B cell (primary cell): Measurements from ENCODE around the gene KLRD1. TPM values are rescaled to one million over a fixed set of nuclear protein-coding genes. Genes with fewer than 3 reads are reported as not detected.

Source experiments
- ATAC-seq: fragments of 200-7000 bp; cut with Tn5 transposase; one replicate; pipeline ENCODE4 v1.10.0; 2021; ENCODE audit warnings: low read depth, mild to moderate bottlenecking, moderate number of reproducible peaks, moderate library complexity
- CTCF ChIA-PET: fragments of 350-600 bp; sonication (Branson Sonifier 250); formaldehyde crosslinking; loops from one replicate; lab custom pipeline; 2021; ENCODE audit warnings: antibody characterized with exemption, inconsistent platforms; lab: Charles Lee
- POLR2A ChIA-PET: fragments of 350-600 bp; sonication (Branson Sonifier 250); formaldehyde crosslinking; loops from one replicate; lab custom pipeline; 2021; ENCODE audit warnings: antibody characterized with exemption; lab: Charles Lee
- DNase-seq: peaks from one replicate; pipeline ENCODE4 v3.0.0; 2013
- H2AFZ ChIP-seq: 2 replicates; pipeline ENCODE4 v1.6.1; 2012; ENCODE audit warnings: mild to moderate bottlenecking, low read depth, low read length; ENCODE audit not compliant: insufficient read depth, poor library complexity, severe bottlenecking
- H3K27ac ChIP-seq, 2 donors: 1 replicate in 1 of 2; 2 replicates in 1 of 2; pipeline ENCODE4 v1.5.1; 2012 to 2013; ENCODE audit warnings: low read length in 2 of 2, mild to moderate bottlenecking in 2 of 2, moderate library complexity in 1 of 2
- H3K27me3 ChIP-seq, 4 experiments: fragments of 200-600 bp in 1 of 4; sonication (generic) in 1 of 4; replicated peaks in 1 of 4; 1 replicate in 2 of 4; 2 replicates in 2 of 4; pipeline versions ENCODE4 v1.6.1 to v1.7.0; 2013 to 2016; ENCODE audit warnings: low read length in 3 of 4, mild to moderate bottlenecking in 2 of 4, mixed read lengths in 1 of 4, moderate library complexity in 1 of 4; ENCODE audit not compliant: insufficient read depth in 4 of 4, control insufficient read depth in 3 of 4; ENCODE audit errors: control extremely low read depth in 1 of 4
- H3K36me3 ChIP-seq, 2 experiments: replicated peaks in 1 of 2; 1 replicate in 1 of 2; 2 replicates in 1 of 2; pipeline versions ENCODE4 v1.6.1 to v1.7.1; 2013; ENCODE audit warnings: low read length in 1 of 2; ENCODE audit not compliant: insufficient read depth in 2 of 2, control insufficient read depth in 1 of 2; ENCODE audit errors: control extremely low read depth in 1 of 2, extremely low read depth in 1 of 2
- H3K4me1 ChIP-seq, 2 donors: fragments of 200-600 bp in 1 of 2; sonication (generic) in 1 of 2; 1 replicate in 1 of 2; 2 replicates in 1 of 2; pipeline versions ENCODE4 v1.5.1 to v1.6.1; 2013 to 2017; ENCODE audit warnings: low read length in 2 of 2; ENCODE audit not compliant: control insufficient read depth in 2 of 2, insufficient read depth in 2 of 2
- H3K4me2 ChIP-seq: replicated peaks from 2 replicates; pipeline ENCODE3; 2012; ENCODE audit warnings: mild to moderate bottlenecking, low read depth, low read length; ENCODE audit not compliant: poor library complexity, severe bottlenecking
- H3K4me3 ChIP-seq, 5 experiments: fragments of 200-600 bp in 1 of 5; sonication (generic) in 1 of 5; 1 replicate in 3 of 5; 2 replicates in 2 of 5; pipeline versions ENCODE4 v1.5.1 to v1.7.0; 2011 to 2016; ENCODE audit warnings: low read length in 4 of 5, mild to moderate bottlenecking in 4 of 5, low read depth in 2 of 5, control low read depth in 1 of 5, moderate library complexity in 1 of 5; ENCODE audit not compliant: insufficient read depth in 1 of 5; ENCODE audit errors: control extremely low read depth in 1 of 5, extremely low read depth in 1 of 5
- H3K79me2 ChIP-seq: fragments of 200-600 bp; sonication (generic); one replicate; pipeline ENCODE4 v1.6.0; 2016; ENCODE audit warnings: low read length; ENCODE audit not compliant: control insufficient read depth, insufficient read depth
- H3K9ac ChIP-seq: fragments of 200-600 bp; sonication (generic); 2 replicates; pipeline ENCODE4 v1.6.1; 2017; ENCODE audit warnings: mild to moderate bottlenecking, low read length, moderate library complexity
- H3K9me3 ChIP-seq, 3 donors: one replicate each; pipeline versions ENCODE4 v1.6.1 to v1.7.1; 2013; ENCODE audit warnings: low read length in 2 of 3; ENCODE audit not compliant: control insufficient read depth in 2 of 3, insufficient read depth in 1 of 3; ENCODE audit errors: control extremely low read depth in 1 of 3
- H4K20me1 ChIP-seq: 2 replicates; pipeline ENCODE4 v1.6.0; 2012; ENCODE audit warnings: mild to moderate bottlenecking, low read length; ENCODE audit not compliant: insufficient read depth, control insufficient read depth, poor library complexity, severe bottlenecking
- H3K27ac Mint-ChIP-seq: one replicate; pipeline ENCODE4 v1.8.0; 2021; ENCODE audit warnings: mixed read lengths
- H3K27me3 Mint-ChIP-seq: one replicate; pipeline ENCODE4 v1.8.0; 2021; ENCODE audit warnings: mixed read lengths
- H3K4me1 Mint-ChIP-seq: one replicate; pipeline ENCODE4 v1.8.0; 2021; ENCODE audit warnings: mixed read lengths
- H3K4me3 Mint-ChIP-seq: one replicate; pipeline ENCODE4 v1.8.0; 2021; ENCODE audit warnings: mixed read lengths
- H3K9me3 Mint-ChIP-seq: one replicate; pipeline ENCODE4 v1.8.0; 2022; ENCODE audit warnings: mixed read lengths; ENCODE audit not compliant: insufficient read depth
- EZH2 ChIP-seq: IDR thresholded peaks from 2 replicates; pipeline ENCODE4 v1.6.1; 2012; ENCODE audit warnings: borderline replicate concordance, low read depth, mild to moderate bottlenecking, moderate library complexity, low read length; ENCODE audit not compliant: insufficient read depth, poor library complexity, severe bottlenecking
- WGBS: methylation state at CpG from one replicate; pipeline ENCODE4 v1.1.5; 2013; ENCODE audit warnings: missing lambda C conversion rate; ENCODE audit not compliant: insufficient coverage; 5-methylcytosine and 5-hydroxymethylcytosine counted together
- intact Hi-C: fragments of 100-400 bp; cut with micrococcal nuclease; formaldehyde crosslinking; loops from one replicate; pipeline ENCODE4 v1.10.0; 2022
- polyA plus RNA-seq: library from polyadenylated mRNA; depleted of rRNA; stranded (reverse); fragments of >200 nt; gene quantifications from 2 replicates; pipeline ENCODE4 v1.2.3, GENCODE V29; 2012
- total RNA-seq, 2 donors: library from RNA; stranded (reverse); fragments of 120-200 nt in 1 of 2; gene quantifications; 1 replicate in 1 of 2; 2 replicates in 1 of 2; pipeline versions ENCODE4 v1.2.3 to v1.2.4, GENCODE V29; 2013 to 2022
- TF ChIP-seq, protein P1 (sequence below): fragments of 200-600 bp; IDR thresholded peaks from one replicate; pipeline ENCODE4 v1.8.0; 2022; ENCODE audit warnings: antibody characterized with exemption, mild to moderate bottlenecking

KLRD1 gene
- total and polyA plus RNA-seq, 2 donors (not counting 1 experiment from before 2014, with no cell fraction given): 0.22 to 0.32 TPM

DNA sequence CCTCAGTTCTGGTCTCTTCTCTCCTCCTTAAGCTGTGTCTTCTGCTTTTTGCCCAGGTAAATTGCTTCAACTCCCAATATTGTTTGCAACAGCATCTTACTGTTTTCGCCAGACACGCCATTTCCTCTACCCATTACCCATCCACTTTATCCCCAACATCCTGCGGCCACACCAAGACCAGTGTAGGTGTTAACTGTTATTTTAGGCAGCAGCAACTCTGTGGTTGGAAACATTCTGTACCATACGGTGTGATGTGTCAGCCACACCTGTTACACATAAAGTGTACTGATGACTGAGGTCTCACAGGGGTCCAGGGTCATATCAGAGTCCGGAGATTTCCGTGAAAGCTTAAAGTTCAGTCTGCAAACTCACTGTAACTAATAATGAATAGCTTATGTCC lies 21.8 kb upstream of the KLRD1 start:
- DNase-seq: no peak
- H4K20me1 ChIP-seq: no peaks in the 10 kb centered on the region
- H3K27me3 ChIP-seq: peaks cover 0 to 2% (median 0%) of the 10 kb centered on the region in 4 experiments
- H2AFZ ChIP-seq: no peak overlapping the region
- H3K4me3 ChIP-seq: no peak overlapping the region
- H3K9me3 Mint-ChIP-seq: no peaks in the 10 kb centered on the region
- intact Hi-C loops: no loop called here
- no peak overlapping the region for H3K27ac ChIP-seq
- H3K27ac Mint-ChIP-seq: no peak overlapping the region
- H3K4me1 ChIP-seq: no peaks in the 10 kb centered on the region
- TF ChIP-seq, protein P1, sequence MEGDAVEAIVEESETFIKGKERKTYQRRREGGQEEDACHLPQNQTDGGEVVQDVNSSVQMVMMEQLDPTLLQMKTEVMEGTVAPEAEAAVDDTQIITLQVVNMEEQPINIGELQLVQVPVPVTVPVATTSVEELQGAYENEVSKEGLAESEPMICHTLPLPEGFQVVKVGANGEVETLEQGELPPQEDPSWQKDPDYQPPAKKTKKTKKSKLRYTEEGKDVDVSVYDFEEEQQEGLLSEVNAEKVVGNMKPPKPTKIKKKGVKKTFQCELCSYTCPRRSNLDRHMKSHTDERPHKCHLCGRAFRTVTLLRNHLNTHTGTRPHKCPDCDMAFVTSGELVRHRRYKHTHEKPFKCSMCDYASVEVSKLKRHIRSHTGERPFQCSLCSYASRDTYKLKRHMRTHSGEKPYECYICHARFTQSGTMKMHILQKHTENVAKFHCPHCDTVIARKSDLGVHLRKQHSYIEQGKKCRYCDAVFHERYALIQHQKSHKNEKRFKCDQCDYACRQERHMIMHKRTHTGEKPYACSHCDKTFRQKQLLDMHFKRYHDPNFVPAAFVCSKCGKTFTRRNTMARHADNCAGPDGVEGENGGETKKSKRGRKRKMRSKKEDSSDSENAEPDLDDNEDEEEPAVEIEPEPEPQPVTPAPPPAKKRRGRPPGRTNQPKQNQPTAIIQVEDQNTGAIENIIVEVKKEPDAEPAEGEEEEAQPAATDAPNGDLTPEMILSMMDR: no peak
- no peak for TF ChIP-seq EZH2
- H3K4me3 Mint-ChIP-seq: no peak overlapping the region
- no peak overlapping the region for H3K4me2 ChIP-seq
- no CpG with 5 or more reads among the region's 6 CpGs for WGBS
- peaks cover 12% of the 10 kb centered on the region for H3K27me3 Mint-ChIP-seq
- no peak for ATAC-seq
- CTCF ChIA-PET: no interaction called here
- H3K9me3 ChIP-seq: no peaks in the 10 kb centered on the region
- H3K9ac ChIP-seq: no peak overlapping the region
- POLR2A ChIA-PET: no interaction called here
- no peaks in the 10 kb centered on the region for H3K4me1 Mint-ChIP-seq
- H3K36me3 ChIP-seq: no peaks in the 10 kb centered on the region
- H3K79me2 ChIP-seq: no peaks in the 10 kb centered on the region

DNA sequence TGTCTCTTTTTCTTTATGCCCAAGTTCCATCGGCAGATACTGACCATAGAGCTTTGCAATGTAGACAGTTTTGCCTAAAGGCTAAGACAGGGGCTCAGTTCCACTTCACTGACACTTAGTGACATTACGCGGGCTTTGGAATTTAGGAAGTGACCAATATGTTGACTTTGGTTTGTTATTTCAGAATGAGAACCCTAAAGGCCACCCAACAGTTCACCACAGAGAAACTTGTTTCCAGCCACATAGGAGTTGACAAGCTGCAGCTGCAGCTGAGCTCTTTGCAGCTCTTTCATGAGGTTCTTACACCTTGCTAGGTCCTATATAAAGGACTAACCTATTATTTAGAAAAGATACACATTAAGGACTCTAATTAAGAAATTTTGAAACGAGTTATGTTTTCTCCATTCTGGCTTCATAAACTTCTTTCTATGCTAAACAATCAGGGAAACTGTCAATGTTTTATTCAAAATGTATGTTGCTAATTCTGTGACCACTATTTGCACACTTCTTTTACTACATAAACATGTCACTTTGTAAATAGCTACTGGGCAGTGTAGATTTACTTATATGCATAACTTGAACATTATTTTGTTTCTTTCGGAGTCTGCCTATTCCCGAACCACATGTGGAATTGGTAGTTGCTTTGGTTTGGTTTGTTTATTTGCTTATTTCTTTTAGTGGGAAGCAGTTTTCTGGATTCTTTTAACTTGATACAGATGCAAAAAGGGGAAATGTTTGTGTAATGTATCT lies 18.5 kb upstream of the KLRD1 start:
- ChIA-PET CTCF (no interaction called here), POLR2A (no interaction called here)
- no peaks in the 10 kb centered on the region for H3K4me1 ChIP-seq
- Mint-ChIP-seq H3K27ac (no peak overlapping the region), H3K9me3 (no peaks in the 10 kb centered on the region), H3K4me3 (no peak overlapping the region), H3K4me1 (no peaks in the 10 kb centered on the region), H3K27me3 (peaks cover 2% of the 10 kb centered on the region)
- intact Hi-C loops: no loop called here
- no peaks in the 10 kb centered on the region for H3K9me3 ChIP-seq
- no peak overlapping the region for H3K4me3 ChIP-seq
- no peaks in the 10 kb centered on the region for H3K27me3 ChIP-seq
- H3K79me2 ChIP-seq: no peaks in the 10 kb centered on the region
- H3K9ac ChIP-seq: no peak overlapping the region
- no peak for TF ChIP-seq EZH2
- TF ChIP-seq, protein P1: no peak
- H3K36me3 ChIP-seq: no peaks in the 10 kb centered on the region
- WGBS: 100% methylated on average over 3 of the region's 6 CpGs
- no peaks in the 10 kb centered on the region for H4K20me1 ChIP-seq
- H2AFZ ChIP-seq: no peak overlapping the region
- H3K4me2 ChIP-seq: no peak overlapping the region
- ATAC-seq (no peak), DNase-seq (no peak)
- no peak overlapping the region for H3K27ac ChIP-seq
